Measurements from ENCODE around the gene CTSF. TPM values are rescaled to one million over a fixed set of nuclear protein-coding genes. Genes with fewer than 3 reads are reported as not detected.
A peak's percentile ranks its signal among the peaks of the same experiment; 100 is the strongest.

The CTSF gene
- polyA plus RNA-seq, 1 experiment, result 24.3 TPM

- CTCF ChIA-PET, result interaction anchor here (0.6 to 1.2 kb wide), 2 partner anchors 98 to 191 kb away, joined by 5 to 6 read pairs; no protein-coding TSS in a partner anchor
- Histone ChIP-seq H3K9me3 (ENCODE audit: control insufficient read depth, insufficient read depth, low read length) (peaks cover 7% of the 10 kb centered on the region), H3K4me3 (ENCODE audit: low read depth, low read length) (no peak overlapping the region), H3K27ac (ENCODE audit: low read depth, low read length) (no peak overlapping the region), H3K27me3 (ENCODE audit: control insufficient read depth, insufficient read depth, low read length) (no peaks in the 10 kb centered on the region)
- no peak for DNase-seq (ENCODE audit: low read depth, low spot score)
- TF ChIP-seq CTCF (IDR thresholded peaks at IDR 0.05; ENCODE audit: low read depth, low read length), result no peak
- POLR2A ChIA-PET, result no interaction called here
Observed at GRCh38 chr11:66580803-66581202, 12.4 kb upstream of the CTSF start.

GRCh38 chr11:66579017-66579606, 10.7 kb upstream of the CTSF start:
- CTCF ChIA-PET, result interaction anchor here (0.6 to 2.6 kb wide), 7 partner anchors 10 to 102 kb away, joined by 3 to 29 read pairs (median 4); partner anchors contain the start of genes CCDC87, CCS, CTSF and RBM14
- Histone ChIP-seq H3K27ac (ENCODE audit: low read depth, low read length) (no peak overlapping the region), H3K4me3 (ENCODE audit: low read depth, low read length) (no peak overlapping the region; the same call in 1 of the 2 replicates), H3K27me3 (ENCODE audit: control insufficient read depth, insufficient read depth, low read length) (no peaks in the 10 kb centered on the region), H3K9me3 (ENCODE audit: control insufficient read depth, insufficient read depth, low read length) (peaks cover 7% of the 10 kb centered on the region)
- peak; percentile 84 for TF ChIP-seq CTCF (IDR thresholded peaks at IDR 0.05; ENCODE audit: low read depth, low read length)
- DNase-seq (ENCODE audit: low read depth, low spot score), result peak; percentile 48
- POLR2A ChIA-PET, result interaction anchor here (0.6 to 1.0 kb wide), 3 partner anchors 38 to 99 kb away, joined by 3 read pairs; partner anchors contain the start of genes DPP3 and RBM14

- no peak for TF ChIP-seq CTCF (IDR thresholded peaks at IDR 0.05; ENCODE audit: low read depth, low read length)
- Histone ChIP-seq H3K9me3 (ENCODE audit: control insufficient read depth, insufficient read depth, low read length) (no peaks in the 10 kb centered on the region), H3K27me3 (ENCODE audit: control insufficient read depth, insufficient read depth, low read length) (peaks cover 4% of the 10 kb centered on the region), H3K27ac (ENCODE audit: low read depth, low read length) (no peak overlapping the region), H3K4me3 (ENCODE audit: low read depth, low read length) (no peak overlapping the region)
- POLR2A ChIA-PET, result no interaction called here
- CTCF ChIA-PET, result no interaction called here
- DNase-seq (ENCODE audit: low read depth, low spot score), result no peak
Observed at GRCh38 chr11:66570850-66571180, 2.4 kb upstream of the CTSF start.

- H3K27ac ChIP-seq (ENCODE audit: low read depth, low read length), result no peak overlapping the region
- H3K9me3 ChIP-seq (ENCODE audit: control insufficient read depth, insufficient read depth, low read length), result no peaks in the 10 kb centered on the region
- POLR2A ChIA-PET, result no interaction called here
- no peak for TF ChIP-seq CTCF (IDR thresholded peaks at IDR 0.05; ENCODE audit: low read depth, low read length)
- H3K27me3 ChIP-seq (ENCODE audit: control insufficient read depth, insufficient read depth, low read length), result peaks cover 4% of the 10 kb centered on the region
- no peak for DNase-seq (ENCODE audit: low read depth, low spot score)
- no peak overlapping the region for H3K4me3 ChIP-seq (ENCODE audit: low read depth, low read length)
- CTCF ChIA-PET, result interaction anchor here (1.2 to 2.0 kb wide), 2 partner anchors 9 to 124 kb away, joined by 3 to 4 read pairs; no protein-coding TSS in a partner anchor
Observed at GRCh38 chr11:66570079-66570849, 1.9 kb upstream of the CTSF start.

GRCh38 chr11:66569076-66569475, 670 bp upstream of the CTSF start:
- Histone ChIP-seq H3K4me3 (ENCODE audit: low read depth, low read length) (no peak overlapping the region), H3K9me3 (ENCODE audit: control insufficient read depth, insufficient read depth, low read length) (no peaks in the 10 kb centered on the region), H3K27ac (ENCODE audit: low read depth, low read length) (no peak overlapping the region), H3K27me3 (ENCODE audit: control insufficient read depth, insufficient read depth, low read length) (peaks cover 4% of the 10 kb centered on the region)
- DNase-seq (ENCODE audit: low read depth, low spot score), result no peak
- TF ChIP-seq CTCF (IDR thresholded peaks at IDR 0.05; ENCODE audit: low read depth, low read length), result no peak
- ChIA-PET CTCF (interaction anchor here (1.2 to 2.0 kb wide), 4 partner anchors 9 to 125 kb away, joined by 3 to 10 read pairs (median 4); no protein-coding TSS in a partner anchor), POLR2A (interaction anchor here (0.5 to 1.2 kb wide), 7 partner anchors 23 to 115 kb away, joined by 3 to 6 read pairs (median 4); partner anchors contain the start of genes ACTN3, PELI3, RBM14 and RBM4)
